Measurements from ENCODE around the gene FAM107B.

GRCh38 chr10:14751014-14751896, 23.4 kb downstream of the FAM107B start:
- TF ChIP-seq CTCF (IDR thresholded peaks at IDR 0.05): no peak
- no peak for TF ChIP-seq POLR2A (IDR thresholded peaks at IDR 0.05)

All from heart left ventricle (tissue), 13 donors.